K562 (cell line): ENCODE results near the gene NCCRP1. TPM values are rescaled to one million over a fixed set of nuclear protein-coding genes. Genes with fewer than 3 reads are reported as not detected.

Experiments
- ATAC-seq: fragments of 200-7000 bp; cut with Tn5 transposase; 3 replicates; pipeline ENCODE4 v1.9.1; 2020; ENCODE audit warnings: moderate library complexity
- BruUV-seq: library from RNA; stranded (reverse); fragments of 400-500 nt; replicated peaks from 2 replicates; lab custom pipeline; 2021; lab: Mats Ljungman, UMichigan
- CTCF ChIA-PET: fragments of 300-600 bp; formaldehyde crosslinking; extraction: SDS; loops from one replicate; lab custom pipeline; 2021; ENCODE audit warnings: low intra/inter-chr PET ratio; lab: Yijun Ruan, JAX
- POLR2A ChIA-PET: fragments of 300-600, 350-650 bp; sonication (Branson Sonifier 250); formaldehyde crosslinking; extraction: SDS; loops from one replicate; lab custom pipeline; 2021; ENCODE audit warnings: antibody characterized with exemption, inconsistent platforms; lab: Yijun Ruan, JAX
- DNase-seq, 4 experiments: peaks; one replicate each; pipeline versions ENCODE4 v3.0.0 to v3.0.0-alpha.2; 2011 to 2018; ENCODE audit warnings: low spot score in 3 of 4, mixed read lengths in 3 of 4; ENCODE audit errors: extremely low read depth in 1 of 4
- FAIRE-seq: peaks from 2 replicates; lab custom pipeline; 2011; peaks lifted over from hg19 to GRCh38; lab: Jason Lieb, UNC
- H2AFZ ChIP-seq: 2 replicates; pipeline ENCODE4 v1.6.0; 2011; ENCODE audit warnings: low read depth, low read length, control low read depth, inconsistent platforms
- H3K27ac ChIP-seq: fragments of 200-600 bp; 3 replicates; pipeline ENCODE4 v1.8.0; 2011; ENCODE audit warnings: low read depth, mild to moderate bottlenecking, control low read depth, inconsistent platforms, low read length, moderate library complexity, mixed read lengths; ENCODE audit errors: extremely low read depth
- H3K27me3 ChIP-seq, 2 experiments: fragments of 300-600 bp in 1 of 2; 2 replicates in 1 of 2; 3 replicates in 1 of 2; pipeline versions ENCODE4 v1.6.0 to v1.8.0; 2011; ENCODE audit warnings: inconsistent platforms in 2 of 2, low read length in 2 of 2, mild to moderate bottlenecking in 1 of 2, mixed read lengths in 1 of 2, moderate library complexity in 1 of 2; ENCODE audit not compliant: control insufficient read depth in 2 of 2, insufficient read depth in 2 of 2
- H3K36me3 ChIP-seq: fragments of 300-600 bp; 3 replicates; pipeline ENCODE4 v1.8.0; 2011; ENCODE audit warnings: mild to moderate bottlenecking, low read length, inconsistent platforms; ENCODE audit not compliant: control insufficient read depth, insufficient read depth
- H3K4me1 ChIP-seq, 2 experiments: fragments of 200-600 bp in 1 of 2; replicated peaks in 1 of 2; 2 replicates in 1 of 2; 3 replicates in 1 of 2; pipeline versions ENCODE4 v1.5.1 to v1.8.0; 2011; ENCODE audit warnings: inconsistent platforms in 2 of 2, low read length in 2 of 2, mild to moderate bottlenecking in 1 of 2, mixed read lengths in 1 of 2, moderate library complexity in 1 of 2; ENCODE audit not compliant: control insufficient read depth in 2 of 2, insufficient read depth in 2 of 2
- H3K4me2 ChIP-seq: 2 replicates; pipeline ENCODE4 v1.6.1; 2011; ENCODE audit warnings: low read length, control low read depth, inconsistent platforms, mixed read lengths; ENCODE audit not compliant: insufficient read depth
- H3K4me3 ChIP-seq: fragments of 200-600 bp; sonication (generic), shearing (Covaris generic); 2 replicates; pipeline ENCODE4 v1.5.1; 2016; ENCODE audit warnings: control low read depth, inconsistent platforms
- H3K79me2 ChIP-seq: fragments of 200-600 bp; 3 replicates; pipeline ENCODE4 v1.8.0; 2011; ENCODE audit warnings: low read length, inconsistent platforms; ENCODE audit not compliant: control insufficient read depth, insufficient read depth
- H3K9ac ChIP-seq, 2 experiments: 2 replicates each; pipeline versions ENCODE4 v1.6.0 to v1.6.1; 2011; ENCODE audit warnings: low read depth in 2 of 2, low read length in 2 of 2, control low read depth in 1 of 2, inconsistent platforms in 1 of 2, mild to moderate bottlenecking in 1 of 2, mixed read lengths in 1 of 2; ENCODE audit not compliant: insufficient read depth in 1 of 2
- H3K9me1 ChIP-seq: one replicate; pipeline ENCODE4 v1.6.0; 2011; ENCODE audit warnings: inconsistent platforms, mild to moderate bottlenecking, low read length, moderate library complexity; ENCODE audit not compliant: control insufficient read depth, insufficient read depth
- H3K9me3 ChIP-seq: replicated peaks from 2 replicates; pipeline ENCODE4 v1.5.1; 2011; ENCODE audit warnings: low read depth, low read length, inconsistent platforms; ENCODE audit not compliant: control insufficient read depth, insufficient read depth
- H4K20me1 ChIP-seq: replicated peaks from 2 replicates; pipeline ENCODE4 v1.6.1; 2011; ENCODE audit warnings: low read length, inconsistent platforms, mixed read lengths; ENCODE audit not compliant: control insufficient read depth, insufficient read depth
- ID3 ChIP-seq, 2 experiments: fragments of 250-450 bp in 1 of 2; fragments of 450-650 bp in 1 of 2; sonication (Bioruptor Pico) in 1 of 2; IDR thresholded peaks; 2 replicates each; pipeline versions ENCODE4 v1.6.1 to v1.8.0; 2016 to 2021; ENCODE audit warnings: mild to moderate bottlenecking in 2 of 2, moderate library complexity in 2 of 2, missing compliant biosample characterization in 1 of 2, missing genetic modification characterization in 1 of 2
- SIRT6 ChIP-seq: IDR thresholded peaks from one replicate; pipeline ENCODE4 v1.6.1; 2012; ENCODE audit warnings: low read depth, mild to moderate bottlenecking, control low read depth, inconsistent platforms, low read length, moderate library complexity
- STAT5A ChIP-seq: IDR thresholded peaks from 2 replicates; pipeline ENCODE4 v1.6.1; 2012; ENCODE audit warnings: low read length, inconsistent platforms, borderline replicate concordance
- ZBTB7A ChIP-seq: IDR thresholded peaks from 2 replicates; pipeline ENCODE4 v1.6.1; 2011; ENCODE audit warnings: low read depth, mild to moderate bottlenecking, low read length, moderate library complexity, borderline replicate concordance; ENCODE audit not compliant: control insufficient read depth
- ZKSCAN8 ChIP-seq: fragments of 200-800 bp; sonication (Bioruptor generic); IDR thresholded peaks from 2 replicates; pipeline ENCODE4 v1.6.1; 2016; ENCODE audit warnings: missing genetic modification characterization, missing compliant biosample characterization
- ZNF699 ChIP-seq: fragments of 250-450 bp; sonication (Bioruptor Pico); IDR thresholded peaks from 2 replicates; pipeline ENCODE4 v1.8.0; 2021; ENCODE audit warnings: mild to moderate bottlenecking, moderate library complexity; ENCODE audit not compliant: insufficient replicate concordance
- WGBS: fragments of 100-300 bp; shearing (Covaris generic); methylation state at CpG from one replicate; pipeline ENCODE4 v1.1.6; 2016; ENCODE audit warnings: low coverage, mixed read lengths; ENCODE audit not compliant: insufficient coverage; ENCODE audit errors: missing lambda C conversion rate; 5-methylcytosine and 5-hydroxymethylcytosine counted together
- in situ Hi-C: fragments of 300-500 bp; cut with MboI; formaldehyde crosslinking; loops from 4 replicates; pipeline ENCODE4 v1.15.0; 2018; ENCODE audit warnings: inconsistent platforms, mixed read lengths
- intact Hi-C: fragments of 100-400 bp; cut with micrococcal nuclease; formaldehyde crosslinking; loops from 2 replicates; pipeline ENCODE4 v1.14.2; 2022
- polyA plus RNA-seq, 8 experiments: library from polyadenylated mRNA; depleted of rRNA in 4 of 8; stranded (reverse) in 5 of 8; unstranded in 3 of 8; fragments of >200 nt; fragmentation: Nextera tagmentation in 2 of 8; fragmentation: Illumina TruSeq in 1 of 8; extraction: Ambion mirVana in 2 of 8; extraction: Trizol in 1 of 8; gene quantifications; 2 replicates each; pipeline versions ENCODE4 v1.2.1 to v1.2.3, GENCODE V29; 2011 to 2014; ENCODE audit warnings: inconsistent platforms in 1 of 8, missing spikeins in 1 of 8
- total RNA-seq, 7 experiments: library from RNA; depleted of rRNA in 6 of 7; stranded (reverse); fragments of >200 nt in 6 of 7; fragmentation: Illumina TruSeq in 2 of 7; extraction: Trizol in 2 of 7; gene quantifications; 2 replicates each; pipeline versions ENCODE4 v1.2.1 to v1.2.3, GENCODE V29; 2011 to 2021; ENCODE audit warnings: low replicate concordance in 1 of 7

The NCCRP1 gene
- total and polyA plus RNA-seq, 9 of the 15 experiments (the other 6 are each of a cell fraction or from before 2014, with no cell fraction given) = 0.05 TPM; not detected in 8

- no peak for TF ChIP-seq ZBTB7A
- no peak for TF ChIP-seq STAT5A
- no peak for TF ChIP-seq ID3 (CRISPR knock-in tag; IDR thresholded peaks at IDR 0.05)
- no peak for TF ChIP-seq ID3 (tag; IDR thresholded peaks at IDR 0.05)
- TF ChIP-seq SIRT6 = no peak
- TF ChIP-seq, all 486 proteins: peak for 0
Observed at GRCh38 chr19:39164289-39164688, 32.5 kb upstream of the NCCRP1 start (continued).

- POLR2A ChIA-PET = no interaction called here
- Histone ChIP-seq H3K4me3 (no peak overlapping the region), H3K4me1 (peaks cover 6 to 35% of the 10 kb centered on the region in 2 experiments; a peak in 4 of 5 replicates), H3K27ac (no peak overlapping the region), H3K79me2 (peaks cover 22% of the 10 kb centered on the region; the same call in 2 of the 3 replicates), H3K36me3 (peaks cover 7% of the 10 kb centered on the region; the same call in 1 of the 3 replicates), H3K9me3 (no peaks in the 10 kb centered on the region), H4K20me1 (peaks cover 22% of the 10 kb centered on the region; the same call in 1 of the 2 replicates), H3K9ac (no peak overlapping the region), H3K4me2 (no peak overlapping the region), H2AFZ (no peak overlapping the region), H3K27me3 (no peaks in the 10 kb centered on the region), H3K9me1 (peaks cover 8% of the 10 kb centered on the region)
- DNase-seq (no peak), FAIRE-seq (no peak), ATAC-seq (no peak)
- TF ChIP-seq ZNF699 = no peak
- peak; percentile 80 for TF ChIP-seq ZKSCAN8 (CRISPR knock-in tag)
- intact Hi-C loops = no loop called here
- CTCF ChIA-PET = no interaction called here
- no TSS peak for BruUV-seq
- in situ Hi-C loops = no loop called here
- WGBS = 83% methylated on average over 7 of the region's 7 CpGs
Observed at GRCh38 chr19:39165857-39166256, 30.9 kb upstream of the NCCRP1 start.
